Measurements from ENCODE around the gene COL26A1.

DNA sequence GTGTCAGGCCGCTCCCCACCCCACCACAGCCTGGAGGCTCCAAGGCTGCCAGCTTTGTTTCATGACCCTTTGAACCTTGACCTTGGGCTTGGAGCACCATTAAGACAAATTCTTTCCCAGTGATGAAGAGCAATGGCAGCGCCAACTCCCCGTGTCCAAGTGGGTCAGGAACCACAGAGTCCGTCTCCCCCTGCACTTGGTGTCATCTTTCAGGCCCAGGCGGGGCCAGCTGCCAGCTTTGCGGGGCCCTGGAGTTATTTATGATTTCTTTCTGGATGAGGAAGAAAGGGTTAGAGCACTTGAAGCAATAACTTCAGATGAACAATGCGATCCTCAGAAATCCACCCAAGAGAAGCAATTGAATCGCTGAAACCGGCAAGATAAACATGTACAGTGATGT lies 155.7 kb downstream of the COL26A1 start:
- TF ChIP-seq, protein P1, sequence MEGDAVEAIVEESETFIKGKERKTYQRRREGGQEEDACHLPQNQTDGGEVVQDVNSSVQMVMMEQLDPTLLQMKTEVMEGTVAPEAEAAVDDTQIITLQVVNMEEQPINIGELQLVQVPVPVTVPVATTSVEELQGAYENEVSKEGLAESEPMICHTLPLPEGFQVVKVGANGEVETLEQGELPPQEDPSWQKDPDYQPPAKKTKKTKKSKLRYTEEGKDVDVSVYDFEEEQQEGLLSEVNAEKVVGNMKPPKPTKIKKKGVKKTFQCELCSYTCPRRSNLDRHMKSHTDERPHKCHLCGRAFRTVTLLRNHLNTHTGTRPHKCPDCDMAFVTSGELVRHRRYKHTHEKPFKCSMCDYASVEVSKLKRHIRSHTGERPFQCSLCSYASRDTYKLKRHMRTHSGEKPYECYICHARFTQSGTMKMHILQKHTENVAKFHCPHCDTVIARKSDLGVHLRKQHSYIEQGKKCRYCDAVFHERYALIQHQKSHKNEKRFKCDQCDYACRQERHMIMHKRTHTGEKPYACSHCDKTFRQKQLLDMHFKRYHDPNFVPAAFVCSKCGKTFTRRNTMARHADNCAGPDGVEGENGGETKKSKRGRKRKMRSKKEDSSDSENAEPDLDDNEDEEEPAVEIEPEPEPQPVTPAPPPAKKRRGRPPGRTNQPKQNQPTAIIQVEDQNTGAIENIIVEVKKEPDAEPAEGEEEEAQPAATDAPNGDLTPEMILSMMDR (tag by site-specific recombination; IDR thresholded peaks at IDR 0.05) = no peak
- TF ChIP-seq ZNF324 (tag by site-specific recombination; IDR thresholded peaks at IDR 0.05) (no peak), TRIM28 (IDR thresholded peaks at IDR 0.05; ENCODE audit: borderline replicate concordance, low read length) (no peak)
